ENCODE data around the gene DGKB. TPM values are rescaled to one million over a fixed set of nuclear protein-coding genes. Genes with fewer than 3 reads are reported as not detected.

Gene DGKB
- total RNA-seq = 4.6 TPM

GRCh38 chr7:14902589-14903067, at the start of gene DGKB:
TSS of gene DGKB (minus strand) at chr7:14902751.

